HL-60 (cell line): Measurements from ENCODE around the gene VWA2.

Source experiments
- DNase-seq, 2 experiments: peaks; one replicate each; pipeline ENCODE4 v3.0.0-alpha.2; 2010 to 2020; ENCODE audit warnings: low read depth in 1 of 2, low spot score in 1 of 2
- H3K27ac ChIP-seq: fragments of 250-450 bp; sonication (Bioruptor Pico); replicated peaks from 2 replicates; pipeline ENCODE4 v1.5.1; 2020; ENCODE audit warnings: mild to moderate bottlenecking, moderate library complexity
- H3K27me3 ChIP-seq: fragments of 250-450 bp; sonication (Bioruptor Pico); 2 replicates; pipeline ENCODE4 v1.5.1; 2021; ENCODE audit warnings: mild to moderate bottlenecking, moderate library complexity; ENCODE audit not compliant: insufficient read depth, poor library complexity, severe bottlenecking
- H3K4me3 ChIP-seq: replicated peaks from 2 replicates; pipeline ENCODE4 v1.5.1; 2011; ENCODE audit warnings: mild to moderate bottlenecking, control low read depth, low read length; ENCODE audit not compliant: insufficient read depth
- CTCF ChIP-seq: IDR thresholded peaks from one replicate; pipeline ENCODE4 v1.5.1; 2011; ENCODE audit warnings: low read length, control low read depth, inconsistent platforms; ENCODE audit not compliant: insufficient read depth
- GABPA ChIP-seq: IDR thresholded peaks from 2 replicates; pipeline ENCODE4 v1.6.1; 2012; ENCODE audit warnings: low read depth
- POLR2AphosphoS5 ChIP-seq: IDR thresholded peaks from 2 replicates; pipeline ENCODE4 v1.6.1; 2012; ENCODE audit warnings: low read depth
- REST ChIP-seq: IDR thresholded peaks from 2 replicates; pipeline ENCODE4 v1.6.1; 2012; ENCODE audit warnings: low read depth; ENCODE audit not compliant: insufficient replicate concordance
- SPI1 ChIP-seq: IDR thresholded peaks from 2 replicates; pipeline ENCODE4 v1.6.1; 2012; ENCODE audit warnings: low read depth, mild to moderate bottlenecking, borderline replicate concordance

VWA2 gene

GRCh38 chr10:114284346-114285071 is 45.5 kb downstream of the VWA2 start:
- TF ChIP-seq GABPA (no peak), POLR2AphosphoS5 (no peak), REST (no peak), SPI1 (no peak), CTCF (no peak)
- Histone ChIP-seq H3K27me3 (no peaks in the 10 kb centered on the region), H3K4me3 (no peak overlapping the region), H3K27ac (no peak overlapping the region)
- DNase-seq = no peak

GRCh38 chr10:114285961-114286441 is 46.9 kb downstream of the VWA2 start:
- no peak overlapping the region for H3K27ac ChIP-seq
- H3K4me3 ChIP-seq = no peak overlapping the region
- H3K27me3 ChIP-seq = no peaks in the 10 kb centered on the region
- TF ChIP-seq CTCF = no peak
- no peak for DNase-seq

- Histone ChIP-seq H3K27me3 (no peaks in the 10 kb centered on the region), H3K27ac (no peak overlapping the region), H3K4me3 (no peak overlapping the region)
- DNase-seq = no peak
- TF ChIP-seq REST (no peak), SPI1 (no peak), CTCF (no peak), GABPA (no peak), POLR2AphosphoS5 (no peak)
Measured at GRCh38 chr10:114286921-114287320, 47.9 kb downstream of the VWA2 start.
